Measurements from ENCODE around the gene MSI2.

MSI2 gene

GRCh38 chr17:57515662-57516211 is 259.4 kb downstream of the MSI2 start:
- no peak for DNase-seq

GRCh38 chr17:57516290-57517230 is 260.2 kb downstream of the MSI2 start:
- no peak for DNase-seq

GRCh38 chr17:57517273-57517631 is 260.9 kb downstream of the MSI2 start:
- no peak for DNase-seq

GRCh38 chr17:57517632-57518456 is 261.5 kb downstream of the MSI2 start:
- DNase-seq: no peak

GRCh38 chr17:57518587-57519581 is 262.6 kb downstream of the MSI2 start:
- DNase-seq: no peak

GRCh38 chr17:57519800-57520199 is 263.5 kb downstream of the MSI2 start:
- no peak for DNase-seq

- no peak for DNase-seq
Measured at GRCh38 chr17:57521606-57522005, 265.3 kb downstream of the MSI2 start.

GRCh38 chr17:57522042-57523005 is 266.0 kb downstream of the MSI2 start:
- DNase-seq: no peak

- no peak for DNase-seq
Measured at GRCh38 chr17:57523926-57524632, 267.8 kb downstream of the MSI2 start.

- peak; percentile 6 for DNase-seq
Measured at GRCh38 chr17:57524839-57525568, 268.7 kb downstream of the MSI2 start.

GRCh38 chr17:57527221-57528057 is 271.1 kb downstream of the MSI2 start:
- no peak for DNase-seq

GRCh38 chr17:57528058-57528451 is 271.7 kb downstream of the MSI2 start:
- DNase-seq: no peak

GRCh38 chr17:57530026-57530425 is 273.7 kb downstream of the MSI2 start:
- DNase-seq: no peak

- no peak for DNase-seq
Measured at GRCh38 chr17:57530508-57530907, 274.2 kb downstream of the MSI2 start.

- no peak for DNase-seq
Measured at GRCh38 chr17:57531078-57531477, 274.8 kb downstream of the MSI2 start.

GRCh38 chr17:57531648-57532504 is 275.6 kb downstream of the MSI2 start:
- no peak for DNase-seq

GRCh38 chr17:57532556-57532955 is 276.2 kb downstream of the MSI2 start:
- no peak for DNase-seq

GRCh38 chr17:57532966-57533365 is 276.6 kb downstream of the MSI2 start:
- DNase-seq: no peak

Measured in inflammatory macrophage treated with lipopolysaccharide for 4 hours (primary cell).